22Rv1 (cell line): ENCODE results near the gene C5.

Experiments
- ZFX ChIP-seq: fragments of 450-650 bp; IDR thresholded peaks from 2 replicates; pipeline ENCODE4 v1.6.1; 2017; ENCODE audit warnings: antibody characterized with exemption, borderline replicate concordance
- TF ChIP-seq, protein P1 (sequence below): fragments of 450-650 bp; IDR thresholded peaks from 2 replicates; pipeline ENCODE4 v1.5.1; 2017; ENCODE audit warnings: mild to moderate bottlenecking

DNA sequence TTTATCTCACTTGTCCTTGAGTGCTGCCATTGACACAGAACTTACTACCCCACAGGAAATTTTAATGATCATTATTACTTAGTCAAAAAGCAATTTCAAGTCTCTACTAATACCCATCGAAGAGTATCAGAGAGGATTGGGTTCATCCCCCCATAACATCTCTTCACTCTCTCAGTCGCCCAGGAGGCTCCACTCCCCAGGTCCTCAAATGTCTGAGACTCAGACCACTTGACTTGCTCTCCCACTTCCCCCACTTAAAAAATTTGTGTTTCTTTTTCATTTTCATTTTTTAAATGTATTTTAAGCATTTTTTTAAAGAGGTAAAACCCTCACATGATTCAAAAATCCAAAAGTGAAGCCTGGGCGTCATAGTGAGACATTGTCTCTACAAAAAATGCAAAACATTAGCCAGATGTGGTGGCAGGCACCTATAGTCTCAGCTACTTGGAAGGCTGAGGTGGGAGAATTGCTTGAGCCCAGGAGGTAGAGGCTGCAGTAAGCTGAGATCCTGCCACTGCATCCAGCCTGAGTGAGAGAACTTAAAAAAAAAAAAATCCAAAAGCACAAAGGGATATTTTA, 66.7 kb downstream of the C5 start:
- TF ChIP-seq, protein P1, sequence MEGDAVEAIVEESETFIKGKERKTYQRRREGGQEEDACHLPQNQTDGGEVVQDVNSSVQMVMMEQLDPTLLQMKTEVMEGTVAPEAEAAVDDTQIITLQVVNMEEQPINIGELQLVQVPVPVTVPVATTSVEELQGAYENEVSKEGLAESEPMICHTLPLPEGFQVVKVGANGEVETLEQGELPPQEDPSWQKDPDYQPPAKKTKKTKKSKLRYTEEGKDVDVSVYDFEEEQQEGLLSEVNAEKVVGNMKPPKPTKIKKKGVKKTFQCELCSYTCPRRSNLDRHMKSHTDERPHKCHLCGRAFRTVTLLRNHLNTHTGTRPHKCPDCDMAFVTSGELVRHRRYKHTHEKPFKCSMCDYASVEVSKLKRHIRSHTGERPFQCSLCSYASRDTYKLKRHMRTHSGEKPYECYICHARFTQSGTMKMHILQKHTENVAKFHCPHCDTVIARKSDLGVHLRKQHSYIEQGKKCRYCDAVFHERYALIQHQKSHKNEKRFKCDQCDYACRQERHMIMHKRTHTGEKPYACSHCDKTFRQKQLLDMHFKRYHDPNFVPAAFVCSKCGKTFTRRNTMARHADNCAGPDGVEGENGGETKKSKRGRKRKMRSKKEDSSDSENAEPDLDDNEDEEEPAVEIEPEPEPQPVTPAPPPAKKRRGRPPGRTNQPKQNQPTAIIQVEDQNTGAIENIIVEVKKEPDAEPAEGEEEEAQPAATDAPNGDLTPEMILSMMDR: no peak
- no peak for TF ChIP-seq ZFX
